GM18907 (cell line): ENCODE data around the gene IL17C.

ENCODE experiments used
- ATAC-seq: cut with Tn5 transposase; IDR thresholded peaks from one replicate; pipeline ENCODE4 v1.9.1; 2021; ENCODE audit warnings: mild to moderate bottlenecking, moderate library complexity; ENCODE audit not compliant: unreplicated experiment

The IL17C gene, protein sequence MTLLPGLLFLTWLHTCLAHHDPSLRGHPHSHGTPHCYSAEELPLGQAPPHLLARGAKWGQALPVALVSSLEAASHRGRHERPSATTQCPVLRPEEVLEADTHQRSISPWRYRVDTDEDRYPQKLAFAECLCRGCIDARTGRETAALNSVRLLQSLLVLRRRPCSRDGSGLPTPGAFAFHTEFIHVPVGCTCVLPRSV

GRCh38 chr16:88638323-88639230, at the start of gene IL17C:
IL17C (plus strand) TSS chr16:88638572; CDS start chr16:88638642, 70 bp downstream.
- no peak for ATAC-seq

- no peak for ATAC-seq
Observed at GRCh38 chr16:88588754-88589153, 49.6 kb upstream of the IL17C start.

DNA sequence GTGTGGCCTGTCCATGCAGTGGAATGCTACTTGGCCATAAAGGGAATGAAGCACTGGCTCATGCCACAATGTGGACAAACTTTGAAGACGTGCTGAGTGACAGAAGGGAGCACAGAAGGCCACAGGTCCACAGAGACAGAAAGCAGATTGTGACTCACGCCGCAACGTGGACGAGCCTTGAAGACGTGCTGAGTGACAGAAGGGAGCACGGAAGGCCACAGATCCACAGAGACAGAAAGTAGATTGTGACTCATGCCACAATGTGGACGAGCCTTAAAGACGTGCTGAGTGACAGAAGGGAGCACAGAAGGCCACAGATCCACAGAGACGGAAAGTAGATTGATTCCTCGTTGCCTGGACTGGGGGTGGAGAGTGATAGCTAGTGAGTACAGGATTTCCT, 48.9 kb upstream of the IL17C start:
- no peak for ATAC-seq

GRCh38 chr16:88591577-88592021, 46.8 kb upstream of the IL17C start:
- no peak for ATAC-seq

DNA sequence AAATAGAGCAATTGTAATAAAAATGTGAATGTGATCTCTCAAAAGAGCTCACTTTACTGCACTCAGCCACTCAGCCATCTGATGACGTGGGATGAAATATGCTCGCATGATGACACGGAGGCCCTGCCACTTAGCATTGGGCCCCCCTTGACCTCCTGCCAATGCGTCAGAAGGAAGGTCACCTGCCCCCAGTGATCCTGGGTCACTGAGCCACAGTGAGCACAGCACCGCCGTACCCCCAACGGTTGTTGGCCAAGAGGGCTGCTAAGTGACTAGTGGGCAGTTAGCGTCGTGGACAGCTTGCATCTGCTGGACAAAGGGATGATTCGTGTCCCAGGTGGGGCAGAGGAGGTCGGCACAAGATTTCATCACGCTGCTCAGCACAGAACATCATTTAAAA, 45.3 kb upstream of the IL17C start:
- no peak for ATAC-seq

DNA sequence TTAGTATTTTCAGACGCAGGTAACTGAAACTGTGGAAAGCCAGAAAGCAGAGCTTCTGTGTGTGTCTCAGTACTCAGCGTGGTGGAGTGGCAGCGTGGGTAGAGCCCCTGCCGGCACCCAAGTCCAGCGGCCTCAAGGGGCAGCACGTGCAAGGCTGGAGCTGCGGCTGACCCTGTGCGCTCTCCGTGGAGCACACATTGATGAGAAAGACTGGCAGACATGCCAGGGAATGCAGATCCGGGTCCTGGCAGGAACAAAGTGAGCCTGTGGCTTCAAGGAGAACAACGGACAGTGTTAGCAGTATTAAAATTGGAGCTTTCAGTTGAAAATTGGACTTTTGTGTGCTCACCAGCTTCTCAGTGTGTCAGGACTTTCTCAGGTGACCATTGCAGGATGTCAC, 44.9 kb upstream of the IL17C start:
- no peak for ATAC-seq

- ATAC-seq = no peak
Observed at GRCh38 chr16:88593910-88594309, 44.5 kb upstream of the IL17C start.

DNA sequence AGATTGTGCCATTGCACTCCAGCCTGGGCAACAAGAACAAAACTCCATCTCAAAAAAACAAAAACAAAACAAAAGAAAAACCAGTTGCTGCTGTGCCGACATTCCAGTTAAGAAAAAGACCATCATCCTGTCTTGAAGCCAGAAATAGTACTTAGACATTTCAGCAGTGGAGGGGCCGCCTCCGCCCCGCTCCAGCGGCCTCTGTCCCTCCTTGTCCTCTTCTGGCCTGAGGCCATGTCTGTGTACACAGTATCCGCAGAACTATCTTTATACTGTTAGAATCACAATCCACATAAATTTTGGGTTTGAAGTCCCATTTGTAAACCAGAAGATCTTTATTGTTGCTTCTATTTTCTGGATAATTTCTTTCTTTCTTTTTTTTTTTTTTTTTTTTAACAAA, 43.3 kb upstream of the IL17C start:
- no peak for ATAC-seq

DNA sequence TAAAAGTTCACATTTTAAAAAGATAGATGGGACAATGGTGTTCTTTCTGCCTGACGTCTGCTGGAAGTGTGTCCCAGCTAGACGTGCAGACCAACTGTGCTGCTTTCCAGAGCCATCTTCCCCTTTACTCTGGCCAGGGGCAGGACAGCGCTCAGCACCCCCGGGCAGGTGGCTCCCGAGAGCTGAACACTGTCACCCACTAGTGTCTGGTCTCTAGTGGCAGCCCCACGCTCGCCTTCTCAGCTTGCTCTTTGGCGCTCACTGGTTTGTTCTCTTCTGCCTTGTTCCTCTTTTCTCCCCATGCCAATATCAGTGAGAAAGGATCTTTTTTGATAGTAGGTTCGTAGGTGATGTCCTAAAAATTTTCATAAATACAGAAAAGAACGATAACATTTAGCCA, 42.5 kb upstream of the IL17C start:
- ATAC-seq = no peak

DNA sequence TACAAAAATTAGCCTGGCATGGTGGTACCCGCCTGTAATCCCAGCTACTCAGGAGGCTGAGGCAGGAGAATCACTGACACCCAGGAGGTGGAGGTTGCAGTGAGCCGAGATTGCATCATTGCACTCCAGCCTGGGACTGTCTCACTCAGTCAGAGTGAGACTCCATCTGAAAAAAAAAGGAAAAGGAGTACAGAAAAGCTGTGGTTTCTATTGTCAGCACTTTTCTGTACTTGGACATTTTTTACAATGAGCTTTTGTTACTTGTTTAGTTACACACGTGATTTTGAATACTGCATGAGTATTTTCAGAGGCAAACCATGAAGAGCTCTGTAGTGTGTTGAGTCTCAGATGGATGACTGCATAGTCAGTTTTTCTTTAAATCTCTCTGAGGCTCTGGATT, 41.9 kb upstream of the IL17C start:
- ATAC-seq = no peak

GRCh38 chr16:88597856-88598491, 40.4 kb upstream of the IL17C start:
- ATAC-seq = no peak

DNA sequence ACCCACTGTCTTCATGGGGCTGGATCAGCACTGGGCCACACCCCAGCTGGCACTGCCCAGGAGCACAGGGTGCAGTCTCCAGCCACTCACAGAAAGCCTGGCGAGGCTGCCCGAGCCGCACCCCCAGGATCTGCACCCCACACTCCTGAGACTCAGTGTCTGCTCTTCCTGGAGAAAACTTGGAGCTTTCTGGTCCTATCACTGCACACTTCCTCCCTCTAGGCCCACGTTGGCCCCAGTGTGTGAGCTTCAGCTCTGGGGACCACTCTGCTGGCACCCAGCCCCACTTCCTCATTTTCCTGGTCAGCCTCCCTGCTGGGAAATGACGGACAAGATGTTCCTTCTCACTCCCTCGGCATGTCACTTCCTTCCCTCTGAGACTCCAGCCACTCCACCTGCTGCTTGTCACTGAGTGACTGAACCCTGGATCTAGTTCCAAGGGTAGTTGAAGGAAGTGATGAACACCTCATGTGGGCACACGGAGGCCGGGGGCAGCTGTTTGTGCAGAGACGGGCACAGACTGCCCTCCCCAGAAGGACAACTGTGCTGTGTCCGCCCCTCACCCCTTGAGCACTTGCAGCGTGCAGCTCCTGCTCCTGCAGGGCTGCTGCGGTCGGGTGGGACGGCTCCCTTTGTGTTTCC, 39.2 kb upstream of the IL17C start:
- ATAC-seq = no peak

DNA sequence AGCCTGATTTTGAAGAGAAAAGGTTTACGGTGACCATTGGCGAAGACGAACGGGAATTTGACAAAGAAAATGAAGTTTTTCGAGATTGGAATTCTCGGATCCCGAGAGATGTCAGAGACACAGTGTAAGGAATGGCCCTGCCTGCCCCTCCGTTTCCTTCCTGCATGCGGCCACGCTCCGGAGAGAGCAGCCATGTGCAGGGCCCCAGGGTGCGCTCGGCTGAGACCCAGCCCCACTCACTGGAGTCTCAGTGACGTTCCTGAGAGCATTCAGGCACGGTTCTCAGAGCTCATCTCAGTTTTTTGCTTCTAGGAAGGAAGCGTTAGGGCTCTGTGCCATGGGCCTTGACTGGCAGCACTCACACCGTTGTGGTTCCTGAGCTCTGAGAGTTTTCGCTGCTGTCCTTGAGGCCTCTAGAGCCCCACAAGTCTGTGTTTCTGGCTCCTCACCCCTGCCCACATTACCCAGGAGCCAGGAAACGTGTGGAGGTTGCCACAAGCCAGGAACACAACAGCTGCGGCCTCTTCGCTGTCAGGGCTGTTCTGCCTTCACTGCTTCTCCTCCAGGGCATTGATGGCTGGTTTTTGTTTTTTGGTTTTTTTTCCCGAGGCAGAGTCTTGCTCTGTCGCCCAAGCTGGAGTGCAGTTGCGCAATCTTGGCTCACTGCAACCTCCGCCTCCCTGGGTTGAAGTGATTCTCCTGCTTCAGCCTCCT, 38.4 kb upstream of the IL17C start:
- no peak for ATAC-seq

GRCh38 chr16:88600539-88600896, 37.9 kb upstream of the IL17C start:
- ATAC-seq = no peak

- no peak for ATAC-seq
Observed at GRCh38 chr16:88601313-88602036, 36.9 kb upstream of the IL17C start.

- ATAC-seq = no peak
Observed at GRCh38 chr16:88602091-88602490, 36.3 kb upstream of the IL17C start.

- no peak for ATAC-seq
Observed at GRCh38 chr16:88605186-88606147, 32.9 kb upstream of the IL17C start.

DNA sequence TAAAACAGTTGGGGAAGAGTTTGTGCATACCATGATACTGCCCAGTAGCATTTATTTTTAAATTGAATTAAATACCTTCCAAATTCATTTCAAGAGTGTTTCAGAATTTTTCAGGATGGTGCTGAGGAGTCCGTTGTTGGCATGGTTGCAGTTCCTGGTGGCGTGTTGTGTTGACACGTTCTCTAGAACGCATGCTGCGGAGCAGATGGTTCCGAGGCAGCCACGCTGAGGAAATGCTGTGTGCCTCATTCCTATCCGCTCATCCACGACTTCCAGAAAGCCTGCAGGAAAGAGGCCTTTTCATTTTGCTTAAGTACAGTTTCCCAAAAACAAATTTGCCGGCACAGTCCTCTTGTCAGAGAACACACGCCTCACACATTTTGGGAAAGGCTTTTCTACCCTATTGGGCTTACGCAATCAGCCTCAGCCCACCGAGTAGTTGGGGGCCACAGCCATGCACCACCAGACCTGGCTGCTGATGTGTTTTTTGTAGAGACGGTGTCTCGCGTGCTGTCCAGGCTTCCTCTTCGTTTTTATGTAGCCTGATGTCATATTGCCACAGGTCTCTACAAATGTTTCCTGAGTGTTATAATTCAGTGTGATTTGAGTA, 32.1 kb upstream of the IL17C start:
- no peak for ATAC-seq

- no peak for ATAC-seq
Observed at GRCh38 chr16:88608076-88608475, 30.3 kb upstream of the IL17C start.
